ENCODE measurements around the gene RBM39.
"Not testable (repeated sequence)": the region's sequence is repeated elsewhere in the genome, so short reads cannot be mapped to it uniquely, and the experiment has no call there.

GRCh38 chr20:35686872-35687271, 55.2 kb downstream of the RBM39 start:
- TF ChIP-seq, protein P1, sequence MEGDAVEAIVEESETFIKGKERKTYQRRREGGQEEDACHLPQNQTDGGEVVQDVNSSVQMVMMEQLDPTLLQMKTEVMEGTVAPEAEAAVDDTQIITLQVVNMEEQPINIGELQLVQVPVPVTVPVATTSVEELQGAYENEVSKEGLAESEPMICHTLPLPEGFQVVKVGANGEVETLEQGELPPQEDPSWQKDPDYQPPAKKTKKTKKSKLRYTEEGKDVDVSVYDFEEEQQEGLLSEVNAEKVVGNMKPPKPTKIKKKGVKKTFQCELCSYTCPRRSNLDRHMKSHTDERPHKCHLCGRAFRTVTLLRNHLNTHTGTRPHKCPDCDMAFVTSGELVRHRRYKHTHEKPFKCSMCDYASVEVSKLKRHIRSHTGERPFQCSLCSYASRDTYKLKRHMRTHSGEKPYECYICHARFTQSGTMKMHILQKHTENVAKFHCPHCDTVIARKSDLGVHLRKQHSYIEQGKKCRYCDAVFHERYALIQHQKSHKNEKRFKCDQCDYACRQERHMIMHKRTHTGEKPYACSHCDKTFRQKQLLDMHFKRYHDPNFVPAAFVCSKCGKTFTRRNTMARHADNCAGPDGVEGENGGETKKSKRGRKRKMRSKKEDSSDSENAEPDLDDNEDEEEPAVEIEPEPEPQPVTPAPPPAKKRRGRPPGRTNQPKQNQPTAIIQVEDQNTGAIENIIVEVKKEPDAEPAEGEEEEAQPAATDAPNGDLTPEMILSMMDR (IDR thresholded peaks at IDR 0.05) = not testable (repeated sequence)
- not testable (repeated sequence) for TF ChIP-seq POLR2A (IDR thresholded peaks at IDR 0.05)

Measured in lower leg skin (tissue), 3 donors.